ENCODE data around the gene TRAPPC6A.

The TRAPPC6A gene

DNA sequence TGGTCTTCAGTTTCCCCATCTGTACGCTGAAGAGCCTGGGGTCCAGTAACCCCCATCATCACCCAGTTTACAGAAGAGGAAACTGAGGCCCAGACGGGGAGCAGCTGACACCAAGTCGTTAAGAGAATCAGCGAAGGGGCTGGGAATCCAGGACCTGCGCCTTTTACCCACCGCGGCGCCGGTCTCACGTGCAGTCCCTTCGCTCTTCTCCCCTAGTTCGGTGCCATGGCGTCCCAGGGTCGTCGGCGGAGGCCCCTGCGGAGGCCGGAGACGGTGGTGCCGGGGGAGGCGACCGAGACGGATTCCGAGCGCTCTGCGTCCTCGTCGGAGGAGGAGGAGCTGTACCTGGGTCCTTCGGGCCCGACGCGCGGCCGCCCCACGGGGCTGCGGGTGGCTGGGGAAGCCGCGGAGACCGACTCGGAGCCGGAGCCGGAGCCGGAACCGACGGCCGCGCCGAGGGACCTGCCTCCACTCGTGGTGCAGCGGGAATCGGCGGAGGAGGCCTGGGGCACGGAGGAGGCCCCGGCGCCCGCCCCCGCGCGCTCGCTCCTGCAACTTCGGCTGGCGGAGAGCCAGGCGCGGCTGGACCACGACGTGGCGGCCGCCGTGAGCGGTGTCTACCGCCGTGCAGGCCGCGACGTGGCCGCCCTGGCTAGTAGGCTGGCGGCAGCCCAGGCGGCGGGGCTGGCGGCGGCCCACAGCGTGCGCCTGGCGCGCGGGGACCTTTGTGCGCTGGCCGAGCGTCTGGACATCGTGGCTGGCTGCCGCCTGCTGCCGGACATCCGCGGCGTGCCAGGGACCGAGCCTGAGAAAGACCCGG, 1.2 kb upstream of the TRAPPC6A start:
- H3K4me2 ChIP-seq = peak overlapping the region; percentile 96 to 100 (median 98)
- TF ChIP-seq Cebpa-rat (IDR thresholded peaks at IDR 0.05) = no peak
- peaks cover 45 to 69% (median 56%) of the 10 kb centered on the region in 10 experiments for H3K4me1 ChIP-seq
- no peaks in the 10 kb centered on the region for H3K27me3 ChIP-seq
- peak overlapping the region; percentile 83 to 98 (median 90) for H3K4me3 ChIP-seq
- H4K20me1 ChIP-seq = peaks cover 13 to 48% (median 34%) of the 10 kb centered on the region in 11 experiments; a peak in 18 of 22 replicates
- peaks cover 5 to 27% (median 10%) of the 10 kb centered on the region in 11 experiments; a peak in 16 of 22 replicates for H3K36me3 ChIP-seq
- no peaks in the 10 kb centered on the region for H3K9me3 ChIP-seq (replicated peaks in 1 of 11)
- peak overlapping the region; percentile 76 to 88 (median 84) for H3K27ac ChIP-seq
- H3K9ac ChIP-seq = peak overlapping the region; percentile 83 to 92 (median 88)

DNA sequence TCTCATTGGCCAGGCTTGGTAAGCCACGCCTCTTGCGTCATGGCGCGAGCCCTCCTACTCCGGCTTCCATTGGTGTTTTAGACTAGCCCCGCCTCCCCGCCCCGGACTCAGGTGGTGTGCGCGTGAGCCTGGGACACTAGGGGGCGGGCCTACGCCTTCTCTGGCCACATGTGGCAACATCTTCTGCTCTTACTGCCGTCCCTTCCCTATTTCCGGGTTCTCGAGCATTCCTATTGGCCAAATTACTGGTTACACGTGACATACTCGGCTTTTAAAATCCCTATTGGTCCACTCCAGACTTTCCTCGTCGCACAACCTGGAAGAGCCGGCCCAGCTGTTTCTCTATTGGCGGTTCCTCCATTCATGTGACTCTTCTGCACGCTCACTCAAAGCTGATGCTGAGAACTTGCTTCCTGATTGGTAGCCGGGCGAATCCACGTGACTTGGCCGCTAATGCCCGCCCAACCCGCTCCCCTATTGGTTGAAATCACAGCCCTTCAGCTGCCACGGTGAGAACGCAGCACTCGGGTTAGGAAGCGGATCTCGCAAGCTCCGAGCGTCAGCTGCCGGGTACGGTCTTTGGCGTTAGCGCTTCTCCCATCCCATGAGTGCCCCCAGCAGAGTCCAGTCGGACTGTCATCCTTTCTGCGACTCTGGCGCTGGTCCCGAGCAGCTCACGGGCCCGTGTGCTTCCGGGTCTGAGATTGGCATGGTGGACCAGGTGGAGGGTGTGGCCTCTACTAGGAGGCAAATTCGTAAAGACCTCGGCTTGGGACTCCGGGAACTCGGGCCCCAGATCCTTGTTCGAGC, 430 bp upstream of the TRAPPC6A start, which contains the start of gene BLOC1S3:
Gene BLOC1S3 (plus strand): TSS at position 523 of the 810 bp plus-strand sequence. CDS start 513 bp downstream, outside the sequence.
- TF ChIP-seq Cebpa-rat (IDR thresholded peaks at IDR 0.05) = peak in 5 of 11 experiments; percentile 18 to 84 (median 55); a peak in 9 of 22 replicates
- Histone ChIP-seq H3K27ac (peak within 1 kb of the TSS; percentile 79 to 95 (median 89)), H3K27me3 (no peaks in the 10 kb centered on the region), H3K4me2 (peak within 1 kb of the TSS; percentile 96 to 100 (median 98)), H3K9ac (peak within 1 kb of the TSS; percentile 83 to 93 (median 90)), H3K4me3 (peak within 1 kb of the TSS; percentile 83 to 98 (median 90)), H3K9me3 (replicated peaks in 1 of 11) (no peaks in the 10 kb centered on the region), H4K20me1 (peaks cover 13 to 48% (median 31%) of the 10 kb centered on the region in 11 experiments; a peak in 18 of 22 replicates), H3K36me3 (peaks cover 5 to 27% (median 10%) of the 10 kb centered on the region in 11 experiments; a peak in 16 of 22 replicates), H3K4me1 (peaks cover 46 to 70% (median 56%) of the 10 kb centered on the region in 10 experiments)

DNA sequence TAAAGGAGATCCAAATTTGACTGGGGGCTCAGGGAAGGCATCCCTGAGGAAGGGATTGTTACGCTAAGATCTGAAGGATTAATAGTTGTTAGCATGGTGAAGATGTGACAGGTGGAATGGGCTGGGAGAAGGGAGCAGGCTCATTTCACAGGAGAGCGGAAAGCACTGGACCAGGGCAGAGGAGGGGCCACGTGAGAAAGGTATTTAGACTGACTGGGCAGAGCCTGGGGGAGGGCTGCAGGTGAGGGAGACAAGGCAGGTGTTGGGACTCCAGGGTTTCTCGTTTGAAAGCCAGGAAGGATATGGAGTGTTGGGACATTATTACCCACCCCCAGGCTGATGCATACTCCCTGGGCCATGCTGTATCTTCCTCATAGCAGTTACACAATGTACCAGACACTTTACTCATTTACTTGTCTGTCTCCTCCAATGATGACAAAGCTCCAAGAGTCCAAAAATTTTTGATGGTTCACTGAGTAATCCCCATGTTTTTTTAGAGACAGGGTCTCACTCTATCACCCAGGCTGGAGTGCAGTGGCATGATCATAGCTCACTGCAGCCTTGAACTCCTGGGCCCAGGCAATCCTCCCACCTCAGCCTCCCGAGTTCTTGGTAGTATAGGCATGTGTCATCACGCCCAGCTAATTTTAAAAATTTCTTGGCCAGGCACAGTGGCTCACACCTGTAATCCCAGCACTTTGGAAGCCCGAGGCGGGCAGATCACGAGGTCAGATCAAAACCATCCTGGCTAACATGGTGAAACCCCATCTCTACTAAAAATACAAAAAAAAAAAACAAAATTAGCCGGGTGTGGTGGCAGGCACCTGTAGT, 2.3 kb downstream of the TRAPPC6A start:
- no peaks in the 10 kb centered on the region for H3K9me3 ChIP-seq (replicated peaks in 1 of 11)
- H3K4me3 ChIP-seq = no peak overlapping the region
- H4K20me1 ChIP-seq = peaks cover 5 to 42% (median 16%) of the 10 kb centered on the region in 11 experiments; a peak in 15 of 22 replicates
- no peaks in the 10 kb centered on the region for H3K27me3 ChIP-seq
- peaks cover 0 to 5% (median 0%) of the 10 kb centered on the region in 11 experiments; a peak in 2 of 22 replicates for H3K36me3 ChIP-seq
- H3K27ac ChIP-seq = no peak overlapping the region
- TF ChIP-seq Cebpa-rat (IDR thresholded peaks at IDR 0.05) = no peak
- H3K9ac ChIP-seq = no peak overlapping the region
- peak overlapping the region in 2 of 11 experiments; percentile 16 to 95; a peak in 2 of 22 replicates for H3K4me2 ChIP-seq
- H3K4me1 ChIP-seq = peaks cover 61 to 78% (median 70%) of the 10 kb centered on the region in 10 experiments

DNA sequence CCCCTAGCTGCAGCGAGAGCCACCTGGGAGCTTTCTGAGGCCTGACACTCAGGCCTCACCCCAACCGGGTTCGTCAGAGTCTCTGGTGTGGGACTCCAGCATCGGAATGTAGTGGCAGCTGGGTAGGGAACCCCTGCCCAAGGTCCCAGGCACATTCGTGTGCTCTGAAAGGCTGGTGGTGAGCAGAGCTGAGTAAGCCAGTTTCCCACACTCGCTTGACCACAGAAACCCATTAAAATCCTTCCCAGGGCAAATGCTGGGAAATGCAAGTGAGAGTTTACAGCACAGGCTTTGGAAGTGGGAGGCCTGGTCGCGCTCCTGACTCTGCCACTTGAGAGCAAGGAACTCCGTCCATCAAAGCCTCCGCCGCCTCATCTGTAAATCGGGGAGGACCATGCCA, 4.2 kb downstream of the TRAPPC6A start:
- TF ChIP-seq Cebpa-rat (IDR thresholded peaks at IDR 0.05) = no peak
- Histone ChIP-seq H3K4me2 (peak overlapping the region; percentile 68 to 92 (median 85)), H3K27ac (peak overlapping the region in 9 of 11 experiments; percentile 16 to 68 (median 63); a peak in 18 of 22 replicates), H3K4me3 (peak overlapping the region in 1 of 10 experiments; percentile 11; a peak in 1 of 20 replicates), H3K9me3 (replicated peaks in 1 of 11) (no peaks in the 10 kb centered on the region), H3K4me1 (peaks cover 64 to 83% (median 76%) of the 10 kb centered on the region in 10 experiments), H3K9ac (peak overlapping the region; percentile 36 to 73 (median 59); a peak in 21 of 22 replicates), H3K36me3 (peaks cover 0 to 7% (median 0%) of the 10 kb centered on the region in 11 experiments; a peak in 1 of 22 replicates), H4K20me1 (peaks cover 0 to 47% (median 0%) of the 10 kb centered on the region in 11 experiments; a peak in 5 of 22 replicates), H3K27me3 (no peaks in the 10 kb centered on the region)

DNA sequence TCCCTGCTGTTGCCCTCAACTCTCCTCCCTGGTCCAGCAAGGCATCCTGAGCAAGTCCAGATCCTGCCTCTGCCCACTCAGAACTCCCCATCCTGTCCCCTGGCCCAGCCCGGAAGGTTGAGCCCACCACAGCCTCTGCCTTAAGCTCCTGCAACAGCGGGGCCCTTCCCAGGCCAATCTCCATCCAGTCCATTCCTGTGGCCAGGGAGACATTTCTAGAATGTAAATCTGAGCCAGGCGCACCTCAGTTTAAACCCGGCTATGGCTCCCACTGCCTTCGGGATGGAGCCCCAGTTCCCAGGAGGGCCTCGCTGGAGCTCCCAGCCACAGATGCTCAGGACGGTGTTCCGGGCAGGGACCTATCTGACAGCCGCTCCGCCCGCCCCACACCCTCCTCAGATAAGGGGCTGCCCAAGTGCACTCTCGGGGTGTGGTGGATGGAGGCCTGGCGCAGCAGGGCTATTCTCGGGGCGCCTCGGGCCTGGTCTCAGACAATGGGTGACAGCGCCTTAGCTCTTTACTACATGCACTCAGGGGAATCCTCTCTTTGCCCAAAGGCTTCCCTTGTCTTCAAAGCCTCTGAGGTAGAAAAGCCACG, 5.3 kb downstream of the TRAPPC6A start:
- peak overlapping the region; percentile 3 to 66 (median 48); a peak in 16 of 22 replicates for H3K9ac ChIP-seq
- H3K4me2 ChIP-seq = peak overlapping the region; percentile 57 to 92 (median 88)
- peaks cover 0 to 49% (median 0%) of the 10 kb centered on the region in 11 experiments; a peak in 5 of 22 replicates for H4K20me1 ChIP-seq
- peaks cover 67 to 94% (median 85%) of the 10 kb centered on the region in 10 experiments for H3K4me1 ChIP-seq
- no peaks in the 10 kb centered on the region for H3K9me3 ChIP-seq (replicated peaks in 1 of 11)
- no peaks in the 10 kb centered on the region for H3K27me3 ChIP-seq
- peak overlapping the region in 8 of 11 experiments; percentile 42 to 74 (median 61); a peak in 16 of 22 replicates for H3K27ac ChIP-seq
- peak overlapping the region in 2 of 10 experiments; percentile 28 to 40; a peak in 2 of 20 replicates for H3K4me3 ChIP-seq
- no peak for TF ChIP-seq Cebpa-rat (IDR thresholded peaks at IDR 0.05)
- H3K36me3 ChIP-seq = peaks cover 0 to 7% (median 0%) of the 10 kb centered on the region in 11 experiments; a peak in 1 of 22 replicates

DNA sequence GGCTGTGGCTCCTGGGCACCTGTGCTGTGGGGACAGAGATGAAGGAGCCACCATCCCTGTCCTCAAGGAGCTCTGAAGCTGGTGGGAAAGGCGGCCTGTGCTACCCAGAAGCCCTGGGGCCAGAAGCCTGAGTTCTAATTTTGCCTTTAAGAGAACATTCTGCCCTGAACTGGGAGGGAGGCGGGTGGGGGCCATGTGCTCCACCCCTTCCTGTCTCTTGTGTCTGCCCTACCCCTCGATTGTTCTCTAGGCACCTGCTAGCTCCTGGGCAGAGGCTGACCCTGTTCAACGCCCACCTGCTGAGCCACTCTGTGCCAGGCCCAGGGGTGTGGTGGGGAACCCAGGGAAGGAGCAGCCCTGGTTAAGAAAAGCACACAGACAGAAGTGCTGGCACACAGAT, 5.9 kb downstream of the TRAPPC6A start:
- peak overlapping the region in 8 of 11 experiments; percentile 42 to 74 (median 61); a peak in 15 of 22 replicates for H3K27ac ChIP-seq
- no peaks in the 10 kb centered on the region for H3K27me3 ChIP-seq
- peaks cover 0 to 49% (median 0%) of the 10 kb centered on the region in 11 experiments; a peak in 5 of 22 replicates for H4K20me1 ChIP-seq
- peaks cover 0 to 7% (median 0%) of the 10 kb centered on the region in 11 experiments; a peak in 1 of 22 replicates for H3K36me3 ChIP-seq
- H3K4me1 ChIP-seq = peaks cover 66 to 95% (median 86%) of the 10 kb centered on the region in 10 experiments
- peak overlapping the region in 2 of 10 experiments; percentile 28 to 40; a peak in 2 of 20 replicates for H3K4me3 ChIP-seq
- TF ChIP-seq Cebpa-rat (IDR thresholded peaks at IDR 0.05) = no peak
- no peaks in the 10 kb centered on the region for H3K9me3 ChIP-seq (replicated peaks in 1 of 11)
- peak overlapping the region; percentile 3 to 66 (median 44); a peak in 13 of 22 replicates for H3K9ac ChIP-seq
- H3K4me2 ChIP-seq = peak overlapping the region; percentile 57 to 92 (median 88)

DNA sequence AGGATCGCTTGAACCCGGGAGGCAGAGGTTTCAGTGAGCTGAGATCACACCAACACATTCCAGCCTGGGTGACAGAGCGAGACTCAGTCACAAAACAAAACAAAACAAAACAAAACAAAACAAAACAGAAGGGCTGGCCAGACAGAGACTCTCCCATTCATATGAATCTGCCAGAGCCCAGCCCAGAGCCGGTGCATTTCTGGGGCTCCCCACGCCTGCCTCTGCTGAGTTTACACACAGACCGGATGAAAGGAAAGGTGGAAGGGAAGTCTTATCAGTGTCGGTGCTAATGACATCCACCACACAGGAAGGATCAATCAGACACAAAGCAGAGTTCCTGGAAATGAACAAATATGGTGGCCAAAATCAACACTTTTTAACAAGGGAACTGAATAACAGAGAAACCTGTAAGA, 6.8 kb downstream of the TRAPPC6A start:
- H4K20me1 ChIP-seq = peaks cover 0 to 56% (median 0%) of the 10 kb centered on the region in 11 experiments; a peak in 7 of 22 replicates
- H3K4me2 ChIP-seq = peak overlapping the region; percentile 66 to 92 (median 88)
- peak overlapping the region in 9 of 11 experiments; percentile 5 to 78 (median 65); a peak in 18 of 22 replicates for H3K27ac ChIP-seq
- H3K9me3 ChIP-seq (replicated peaks in 1 of 11) = no peaks in the 10 kb centered on the region
- H3K36me3 ChIP-seq = peaks cover 0 to 7% (median 0%) of the 10 kb centered on the region in 11 experiments; a peak in 1 of 22 replicates
- no peak for TF ChIP-seq Cebpa-rat (IDR thresholded peaks at IDR 0.05)
- peaks cover 67 to 95% (median 86%) of the 10 kb centered on the region in 10 experiments for H3K4me1 ChIP-seq
- H3K27me3 ChIP-seq = no peaks in the 10 kb centered on the region
- H3K9ac ChIP-seq = peak overlapping the region in 9 of 11 experiments; percentile 9 to 62 (median 55); a peak in 14 of 22 replicates
- H3K4me3 ChIP-seq = peak overlapping the region in 4 of 10 experiments; percentile 4 to 23 (median 7); a peak in 5 of 20 replicates
